WTC11 (cell line): ENCODE results near the gene DOCK7. TPM values are rescaled to one million over a fixed set of nuclear protein-coding genes. Genes with fewer than 3 reads are reported as not detected.
A peak's percentile ranks its signal among the peaks of the same experiment; 100 is the strongest.

Source experiments
- ATAC-seq: fragments of 200-7000 bp; cut with Tn5 transposase; 2 replicates; pipeline ENCODE4 v1.10.0; 2021; ENCODE audit warnings: mild to moderate bottlenecking, moderate library complexity
- CTCF ChIA-PET: fragments of 300-600 bp; sonication (Branson Sonifier 250); formaldehyde crosslinking; loops from one replicate; lab custom pipeline; 2021; ENCODE audit warnings: antibody characterized with exemption; lab: Charles Lee
- POLR2A ChIA-PET: fragments of 350-600 bp; sonication (Branson Sonifier 250); formaldehyde crosslinking; loops from one replicate; lab custom pipeline; 2021; ENCODE audit warnings: antibody characterized with exemption; lab: Charles Lee
- DNase-seq: peaks from one replicate; pipeline ENCODE4 v3.0.0; 2021; ENCODE audit warnings: low spot score
- H3K27ac Mint-ChIP-seq: 2 replicates; pipeline ENCODE4 v1.8.0; 2021; ENCODE audit warnings: mixed read lengths
- H3K27me3 Mint-ChIP-seq: 2 replicates; pipeline ENCODE4 v1.8.0; 2021; ENCODE audit warnings: low read depth, mild to moderate bottlenecking, moderate library complexity, mixed read lengths
- H3K36me3 Mint-ChIP-seq: 2 replicates; pipeline ENCODE4 v1.8.0; 2021; ENCODE audit warnings: mixed read lengths
- H3K4me1 Mint-ChIP-seq: 2 replicates; pipeline ENCODE4 v1.8.0; 2022; ENCODE audit warnings: mixed read lengths
- H3K4me3 Mint-ChIP-seq: 2 replicates; pipeline ENCODE4 v1.8.0; 2021; ENCODE audit warnings: mild to moderate bottlenecking, moderate library complexity, mixed read lengths
- H3K9me3 Mint-ChIP-seq: 2 replicates; pipeline ENCODE4 v1.8.0; 2021; ENCODE audit warnings: mixed read lengths
- FOXK1 ChIP-seq: sonication (generic); formaldehyde crosslinking; IDR thresholded peaks from 2 replicates; pipeline ENCODE4 v1.8.0; 2022; ENCODE audit warnings: mild to moderate bottlenecking, moderate library complexity, missing genetic modification reagents
- FOXP1 ChIP-seq: sonication (generic); formaldehyde crosslinking; IDR thresholded peaks from 2 replicates; pipeline ENCODE4 v1.8.0; 2022; ENCODE audit warnings: missing genetic modification reagents, mild to moderate bottlenecking, moderate library complexity, borderline replicate concordance
- IRF2 ChIP-seq: sonication (generic); formaldehyde crosslinking; IDR thresholded peaks from 2 replicates; pipeline ENCODE4 v1.8.0; 2022; ENCODE audit warnings: low read depth, missing genetic modification reagents, borderline replicate concordance
- MYBL2 ChIP-seq: sonication (generic); formaldehyde crosslinking; IDR thresholded peaks from 2 replicates; pipeline ENCODE4 v1.8.1; 2023; ENCODE audit warnings: mild to moderate bottlenecking, moderate library complexity, missing genetic modification reagents
- NFATC4 ChIP-seq: fragments of 250-450 bp; sonication (Bioruptor Pico); IDR thresholded peaks from 2 replicates; pipeline ENCODE4 v1.9.0; 2021; ENCODE audit warnings: mild to moderate bottlenecking
- PRRX2 ChIP-seq: fragments of 250-450 bp; sonication (Bioruptor Pico); IDR thresholded peaks from 2 replicates; pipeline ENCODE4 v1.8.0; 2021; ENCODE audit warnings: mild to moderate bottlenecking
- RELA ChIP-seq: sonication (generic); formaldehyde crosslinking; IDR thresholded peaks from 2 replicates; pipeline ENCODE4 v1.8.1; 2022; ENCODE audit warnings: missing genetic modification reagents, mild to moderate bottlenecking, borderline replicate concordance
- SOX15 ChIP-seq: fragments of 250-450 bp; sonication (Bioruptor Pico); IDR thresholded peaks from 2 replicates; pipeline ENCODE4 v1.9.0; 2021; ENCODE audit warnings: mild to moderate bottlenecking
- TEAD4 ChIP-seq: sonication (generic); formaldehyde crosslinking; IDR thresholded peaks from 2 replicates; pipeline ENCODE4 v1.8.0; 2022; ENCODE audit warnings: mild to moderate bottlenecking, missing genetic modification reagents
- total RNA-seq: library from RNA; stranded (reverse); gene quantifications from 3 replicates; pipeline ENCODE4 v1.2.3, GENCODE V29; 2021
- TF ChIP-seq, protein P1 (sequence below): sonication (generic); formaldehyde crosslinking; IDR thresholded peaks from 2 replicates; pipeline ENCODE4 v1.8.1; 2023; ENCODE audit warnings: mild to moderate bottlenecking, missing genetic modification reagents, borderline replicate concordance
- TF ChIP-seq, protein P2 (sequence below): sonication (generic); formaldehyde crosslinking; IDR thresholded peaks from 2 replicates; pipeline ENCODE4 v1.8.0; 2023; ENCODE audit warnings: missing genetic modification reagents, mild to moderate bottlenecking, borderline replicate concordance
- TF ChIP-seq, protein P3 (sequence below): sonication (generic); formaldehyde crosslinking; IDR thresholded peaks from 2 replicates; pipeline ENCODE4 v1.8.1; 2022; ENCODE audit warnings: missing genetic modification reagents, borderline replicate concordance
- TF ChIP-seq, protein P4 (sequence below): sonication (generic); formaldehyde crosslinking; IDR thresholded peaks from 2 replicates; pipeline ENCODE4 v1.8.1; 2022; ENCODE audit warnings: mild to moderate bottlenecking, moderate library complexity, missing genetic modification reagents
- TF ChIP-seq, protein P5 (sequence below): sonication (generic); formaldehyde crosslinking; IDR thresholded peaks from 2 replicates; pipeline ENCODE4 v1.8.1; 2023; ENCODE audit warnings: mild to moderate bottlenecking, missing genetic modification reagents
- TF ChIP-seq, protein P6 (sequence below): fragments of 250-450 bp; sonication (Bioruptor Pico); IDR thresholded peaks from 2 replicates; pipeline ENCODE4 v1.9.0; 2021; ENCODE audit warnings: mild to moderate bottlenecking

The DOCK7 gene
- total RNA-seq, 1 experiment from 2014 or later, result 34.2 TPM

DNA sequence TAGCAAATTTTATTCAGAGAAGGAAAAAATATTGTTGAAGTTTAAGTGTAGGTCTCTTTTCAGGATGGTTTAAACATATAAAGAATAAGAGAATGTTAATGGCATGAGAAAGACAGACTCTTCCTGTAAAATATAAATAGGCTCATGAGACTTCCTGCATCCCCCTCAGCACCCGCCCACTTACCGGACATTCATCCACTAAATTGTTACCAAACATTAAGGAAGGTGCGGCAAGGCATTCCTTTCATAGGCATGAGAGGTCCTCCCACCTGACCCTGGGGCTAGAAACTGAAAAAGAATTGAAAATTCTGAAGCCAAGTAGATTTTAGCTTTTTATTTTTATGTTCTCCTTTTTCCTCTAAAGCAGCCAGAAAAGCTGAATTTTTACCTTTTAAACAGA is 261.9 kb downstream of the DOCK7 start (continued):
- TF ChIP-seq, protein P1, sequence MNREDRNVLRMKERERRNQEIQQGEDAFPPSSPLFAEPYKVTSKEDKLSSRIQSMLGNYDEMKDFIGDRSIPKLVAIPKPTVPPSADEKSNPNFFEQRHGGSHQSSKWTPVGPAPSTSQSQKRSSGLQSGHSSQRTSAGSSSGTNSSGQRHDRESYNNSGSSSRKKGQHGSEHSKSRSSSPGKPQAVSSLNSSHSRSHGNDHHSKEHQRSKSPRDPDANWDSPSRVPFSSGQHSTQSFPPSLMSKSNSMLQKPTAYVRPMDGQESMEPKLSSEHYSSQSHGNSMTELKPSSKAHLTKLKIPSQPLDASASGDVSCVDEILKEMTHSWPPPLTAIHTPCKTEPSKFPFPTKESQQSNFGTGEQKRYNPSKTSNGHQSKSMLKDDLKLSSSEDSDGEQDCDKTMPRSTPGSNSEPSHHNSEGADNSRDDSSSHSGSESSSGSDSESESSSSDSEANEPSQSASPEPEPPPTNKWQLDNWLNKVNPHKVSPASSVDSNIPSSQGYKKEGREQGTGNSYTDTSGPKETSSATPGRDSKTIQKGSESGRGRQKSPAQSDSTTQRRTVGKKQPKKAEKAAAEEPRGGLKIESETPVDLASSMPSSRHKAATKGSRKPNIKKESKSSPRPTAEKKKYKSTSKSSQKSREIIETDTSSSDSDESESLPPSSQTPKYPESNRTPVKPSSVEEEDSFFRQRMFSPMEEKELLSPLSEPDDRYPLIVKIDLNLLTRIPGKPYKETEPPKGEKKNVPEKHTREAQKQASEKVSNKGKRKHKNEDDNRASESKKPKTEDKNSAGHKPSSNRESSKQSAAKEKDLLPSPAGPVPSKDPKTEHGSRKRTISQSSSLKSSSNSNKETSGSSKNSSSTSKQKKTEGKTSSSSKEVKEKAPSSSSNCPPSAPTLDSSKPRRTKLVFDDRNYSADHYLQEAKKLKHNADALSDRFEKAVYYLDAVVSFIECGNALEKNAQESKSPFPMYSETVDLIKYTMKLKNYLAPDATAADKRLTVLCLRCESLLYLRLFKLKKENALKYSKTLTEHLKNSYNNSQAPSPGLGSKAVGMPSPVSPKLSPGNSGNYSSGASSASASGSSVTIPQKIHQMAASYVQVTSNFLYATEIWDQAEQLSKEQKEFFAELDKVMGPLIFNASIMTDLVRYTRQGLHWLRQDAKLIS, result no peak
- TF ChIP-seq PRRX2 (CRISPR knock-in tag), result no peak
- TF ChIP-seq, all 79 proteins: peak for 0

DNA sequence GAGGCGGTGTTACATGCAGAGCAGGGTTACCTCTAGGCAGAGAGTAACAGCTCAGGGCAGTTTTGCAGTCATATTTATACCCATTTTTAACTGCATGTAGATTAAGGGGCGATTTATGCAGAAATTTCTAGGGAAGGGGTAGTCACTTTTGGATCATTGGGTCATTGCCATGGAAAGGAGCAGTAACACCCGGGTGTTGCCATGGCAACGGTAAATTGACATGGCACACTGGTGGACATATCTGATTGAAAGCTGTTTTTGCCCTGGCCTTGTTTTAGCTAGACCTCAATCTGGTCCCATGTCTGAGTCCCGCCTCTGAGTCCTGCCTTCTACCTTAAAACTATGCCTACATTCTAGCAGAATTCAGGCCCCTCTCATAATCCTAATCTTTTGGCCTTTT is 263.1 kb downstream of the DOCK7 start:
- DNase-seq, result no peak
- Mint-ChIP-seq H3K27me3 (no peaks in the 10 kb centered on the region), H3K27ac (no peak overlapping the region), H3K9me3 (peaks cover 3% of the 10 kb centered on the region; the same call in 1 of the 2 replicates), H3K4me3 (no peak overlapping the region), H3K36me3 (no peaks in the 10 kb centered on the region), H3K4me1 (peaks cover 3% of the 10 kb centered on the region; the same call in 1 of the 2 replicates)
- POLR2A ChIA-PET, result interaction anchor here (0.6 to 1.0 kb wide), 2 partner anchors 11 to 523 kb away, joined by 3 read pairs; no protein-coding TSS in a partner anchor
- TF ChIP-seq FOXP1 (CRISPR knock-in tag) (no peak), IRF2 (CRISPR knock-in tag) (no peak), RELA (CRISPR knock-in tag) (no peak), NFATC4 (no peak)
- TF ChIP-seq, protein P2, sequence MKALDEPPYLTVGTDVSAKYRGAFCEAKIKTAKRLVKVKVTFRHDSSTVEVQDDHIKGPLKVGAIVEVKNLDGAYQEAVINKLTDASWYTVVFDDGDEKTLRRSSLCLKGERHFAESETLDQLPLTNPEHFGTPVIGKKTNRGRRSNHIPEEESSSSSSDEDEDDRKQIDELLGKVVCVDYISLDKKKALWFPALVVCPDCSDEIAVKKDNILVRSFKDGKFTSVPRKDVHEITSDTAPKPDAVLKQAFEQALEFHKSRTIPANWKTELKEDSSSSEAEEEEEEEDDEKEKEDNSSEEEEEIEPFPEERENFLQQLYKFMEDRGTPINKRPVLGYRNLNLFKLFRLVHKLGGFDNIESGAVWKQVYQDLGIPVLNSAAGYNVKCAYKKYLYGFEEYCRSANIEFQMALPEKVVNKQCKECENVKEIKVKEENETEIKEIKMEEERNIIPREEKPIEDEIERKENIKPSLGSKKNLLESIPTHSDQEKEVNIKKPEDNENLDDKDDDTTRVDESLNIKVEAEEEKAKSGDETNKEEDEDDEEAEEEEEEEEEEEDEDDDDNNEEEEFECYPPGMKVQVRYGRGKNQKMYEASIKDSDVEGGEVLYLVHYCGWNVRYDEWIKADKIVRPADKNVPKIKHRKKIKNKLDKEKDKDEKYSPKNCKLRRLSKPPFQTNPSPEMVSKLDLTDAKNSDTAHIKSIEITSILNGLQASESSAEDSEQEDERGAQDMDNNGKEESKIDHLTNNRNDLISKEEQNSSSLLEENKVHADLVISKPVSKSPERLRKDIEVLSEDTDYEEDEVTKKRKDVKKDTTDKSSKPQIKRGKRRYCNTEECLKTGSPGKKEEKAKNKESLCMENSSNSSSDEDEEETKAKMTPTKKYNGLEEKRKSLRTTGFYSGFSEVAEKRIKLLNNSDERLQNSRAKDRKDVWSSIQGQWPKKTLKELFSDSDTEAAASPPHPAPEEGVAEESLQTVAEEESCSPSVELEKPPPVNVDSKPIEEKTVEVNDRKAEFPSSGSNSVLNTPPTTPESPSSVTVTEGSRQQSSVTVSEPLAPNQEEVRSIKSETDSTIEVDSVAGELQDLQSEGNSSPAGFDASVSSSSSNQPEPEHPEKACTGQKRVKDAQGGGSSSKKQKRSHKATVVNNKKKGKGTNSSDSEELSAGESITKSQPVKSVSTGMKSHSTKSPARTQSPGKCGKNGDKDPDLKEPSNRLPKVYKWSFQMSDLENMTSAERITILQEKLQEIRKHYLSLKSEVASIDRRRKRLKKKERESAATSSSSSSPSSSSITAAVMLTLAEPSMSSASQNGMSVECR (CRISPR knock-in tag), result no peak
- TF ChIP-seq, protein P3, sequence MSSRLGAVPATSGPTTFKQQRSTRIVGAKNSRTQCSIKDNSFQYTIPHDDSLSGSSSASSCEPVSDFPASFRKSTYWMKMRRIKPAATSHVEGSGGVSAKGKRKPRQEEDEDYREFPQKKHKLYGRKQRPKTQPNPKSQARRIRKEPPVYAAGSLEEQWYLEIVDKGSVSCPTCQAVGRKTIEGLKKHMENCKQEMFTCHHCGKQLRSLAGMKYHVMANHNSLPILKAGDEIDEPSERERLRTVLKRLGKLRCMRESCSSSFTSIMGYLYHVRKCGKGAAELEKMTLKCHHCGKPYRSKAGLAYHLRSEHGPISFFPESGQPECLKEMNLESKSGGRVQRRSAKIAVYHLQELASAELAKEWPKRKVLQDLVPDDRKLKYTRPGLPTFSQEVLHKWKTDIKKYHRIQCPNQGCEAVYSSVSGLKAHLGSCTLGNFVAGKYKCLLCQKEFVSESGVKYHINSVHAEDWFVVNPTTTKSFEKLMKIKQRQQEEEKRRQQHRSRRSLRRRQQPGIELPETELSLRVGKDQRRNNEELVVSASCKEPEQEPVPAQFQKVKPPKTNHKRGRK (CRISPR knock-in tag), result no peak
- CTCF ChIA-PET, result interaction anchor here (0.9 to 1.2 kb wide), 4 partner anchors 11 to 481 kb away, joined by 3 read pairs; no protein-coding TSS in a partner anchor
- ATAC-seq, result peak; percentile 28; the same call in 1 of the 2 replicates

DNA sequence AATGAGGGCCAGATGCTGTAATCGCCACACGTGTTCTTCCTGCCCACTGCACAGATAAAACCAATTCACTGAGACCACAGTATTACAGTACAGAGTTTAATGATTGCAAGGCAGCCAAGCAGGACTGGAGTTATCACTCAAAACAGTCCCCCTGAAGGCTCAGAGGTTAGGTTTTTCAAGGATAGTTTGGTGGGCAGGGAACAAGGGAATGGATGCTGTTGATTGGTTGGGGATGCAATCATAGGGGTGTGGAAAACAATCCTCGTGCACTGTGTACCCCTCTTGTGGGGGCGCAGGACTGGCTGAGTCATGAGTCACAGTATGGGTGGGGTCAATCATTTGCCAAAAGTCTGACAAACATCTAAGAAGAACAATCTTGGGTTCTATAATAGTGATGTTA is 263.8 kb downstream of the DOCK7 start:
- no peaks in the 10 kb centered on the region for H3K27me3 Mint-ChIP-seq
- H3K4me1 Mint-ChIP-seq, result peaks cover 3% of the 10 kb centered on the region; the same call in 1 of the 2 replicates
- ATAC-seq (peak; percentile 24; the same call in 1 of the 2 replicates), DNase-seq (no peak)
- no peak overlapping the region for H3K27ac Mint-ChIP-seq
- H3K9me3 Mint-ChIP-seq, result peaks cover 3% of the 10 kb centered on the region; the same call in 1 of the 2 replicates
- no peak overlapping the region for H3K4me3 Mint-ChIP-seq
- TF ChIP-seq SOX15 (CRISPR knock-in tag) (no peak), FOXK1 (CRISPR knock-in tag) (no peak), TEAD4 (CRISPR knock-in tag) (no peak), MYBL2 (CRISPR knock-in tag) (no peak)
- TF ChIP-seq, protein P4, sequence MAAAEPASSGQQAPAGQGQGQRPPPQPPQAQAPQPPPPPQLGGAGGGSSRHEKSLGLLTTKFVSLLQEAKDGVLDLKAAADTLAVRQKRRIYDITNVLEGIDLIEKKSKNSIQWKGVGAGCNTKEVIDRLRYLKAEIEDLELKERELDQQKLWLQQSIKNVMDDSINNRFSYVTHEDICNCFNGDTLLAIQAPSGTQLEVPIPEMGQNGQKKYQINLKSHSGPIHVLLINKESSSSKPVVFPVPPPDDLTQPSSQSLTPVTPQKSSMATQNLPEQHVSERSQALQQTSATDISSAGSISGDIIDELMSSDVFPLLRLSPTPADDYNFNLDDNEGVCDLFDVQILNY, result no peak
- TF ChIP-seq, protein P5, sequence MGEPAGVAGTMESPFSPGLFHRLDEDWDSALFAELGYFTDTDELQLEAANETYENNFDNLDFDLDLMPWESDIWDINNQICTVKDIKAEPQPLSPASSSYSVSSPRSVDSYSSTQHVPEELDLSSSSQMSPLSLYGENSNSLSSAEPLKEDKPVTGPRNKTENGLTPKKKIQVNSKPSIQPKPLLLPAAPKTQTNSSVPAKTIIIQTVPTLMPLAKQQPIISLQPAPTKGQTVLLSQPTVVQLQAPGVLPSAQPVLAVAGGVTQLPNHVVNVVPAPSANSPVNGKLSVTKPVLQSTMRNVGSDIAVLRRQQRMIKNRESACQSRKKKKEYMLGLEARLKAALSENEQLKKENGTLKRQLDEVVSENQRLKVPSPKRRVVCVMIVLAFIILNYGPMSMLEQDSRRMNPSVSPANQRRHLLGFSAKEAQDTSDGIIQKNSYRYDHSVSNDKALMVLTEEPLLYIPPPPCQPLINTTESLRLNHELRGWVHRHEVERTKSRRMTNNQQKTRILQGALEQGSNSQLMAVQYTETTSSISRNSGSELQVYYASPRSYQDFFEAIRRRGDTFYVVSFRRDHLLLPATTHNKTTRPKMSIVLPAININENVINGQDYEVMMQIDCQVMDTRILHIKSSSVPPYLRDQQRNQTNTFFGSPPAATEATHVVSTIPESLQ, result no peak
- TF ChIP-seq, protein P6, sequence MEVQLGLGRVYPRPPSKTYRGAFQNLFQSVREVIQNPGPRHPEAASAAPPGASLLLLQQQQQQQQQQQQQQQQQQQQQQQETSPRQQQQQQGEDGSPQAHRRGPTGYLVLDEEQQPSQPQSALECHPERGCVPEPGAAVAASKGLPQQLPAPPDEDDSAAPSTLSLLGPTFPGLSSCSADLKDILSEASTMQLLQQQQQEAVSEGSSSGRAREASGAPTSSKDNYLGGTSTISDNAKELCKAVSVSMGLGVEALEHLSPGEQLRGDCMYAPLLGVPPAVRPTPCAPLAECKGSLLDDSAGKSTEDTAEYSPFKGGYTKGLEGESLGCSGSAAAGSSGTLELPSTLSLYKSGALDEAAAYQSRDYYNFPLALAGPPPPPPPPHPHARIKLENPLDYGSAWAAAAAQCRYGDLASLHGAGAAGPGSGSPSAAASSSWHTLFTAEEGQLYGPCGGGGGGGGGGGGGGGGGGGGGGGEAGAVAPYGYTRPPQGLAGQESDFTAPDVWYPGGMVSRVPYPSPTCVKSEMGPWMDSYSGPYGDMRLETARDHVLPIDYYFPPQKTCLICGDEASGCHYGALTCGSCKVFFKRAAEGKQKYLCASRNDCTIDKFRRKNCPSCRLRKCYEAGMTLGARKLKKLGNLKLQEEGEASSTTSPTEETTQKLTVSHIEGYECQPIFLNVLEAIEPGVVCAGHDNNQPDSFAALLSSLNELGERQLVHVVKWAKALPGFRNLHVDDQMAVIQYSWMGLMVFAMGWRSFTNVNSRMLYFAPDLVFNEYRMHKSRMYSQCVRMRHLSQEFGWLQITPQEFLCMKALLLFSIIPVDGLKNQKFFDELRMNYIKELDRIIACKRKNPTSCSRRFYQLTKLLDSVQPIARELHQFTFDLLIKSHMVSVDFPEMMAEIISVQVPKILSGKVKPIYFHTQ, result no peak
- POLR2A ChIA-PET, result no interaction called here
- CTCF ChIA-PET, result no interaction called here
- H3K36me3 Mint-ChIP-seq, result no peaks in the 10 kb centered on the region
